Left lung (tissue), 10 donors: ENCODE measurements around the gene ING5. TPM values are rescaled to one million over a fixed set of nuclear protein-coding genes. Genes with fewer than 3 reads are reported as not detected.
"Not testable (repeated sequence)": the region's sequence is repeated elsewhere in the genome, so short reads cannot be mapped to it uniquely, and the experiment has no call there.

ENCODE experiments used
- ATAC-seq: fragments of 200-7000 bp; cut with Tn5 transposase; one replicate; pipeline ENCODE4 v1.9.1; 2020; ENCODE audit warnings: moderate library complexity
- DNase-seq, 4 donors: peaks; one replicate each; pipeline ENCODE4 v3.0.0-alpha.2; 2013 to 2020
- H3K27ac ChIP-seq, 2 donors: fragments of 200-600 bp; sonication (generic) in 1 of 2; one replicate each; pipeline versions ENCODE4 v1.5.0 to v1.8.0; 2020 to 2021
- H3K27me3 ChIP-seq, 2 donors: fragments of 200-600 bp; sonication (generic) in 1 of 2; one replicate each; pipeline versions ENCODE4 v1.5.0 to v1.8.0; 2020 to 2021
- H3K36me3 ChIP-seq, 2 donors: fragments of 200-600 bp; sonication (generic) in 1 of 2; one replicate each; pipeline versions ENCODE4 v1.5.0 to v1.8.0; 2020 to 2021
- H3K4me1 ChIP-seq, 2 donors: fragments of 200-600 bp; one replicate each; pipeline ENCODE4 v1.8.0; 2021
- H3K4me3 ChIP-seq, 2 donors: fragments of 200-600 bp; sonication (generic) in 1 of 2; one replicate each; pipeline versions ENCODE4 v1.5.0 to v1.8.0; 2020 to 2021; ENCODE audit warnings: mild to moderate bottlenecking in 1 of 2
- H3K9me3 ChIP-seq, 2 donors: fragments of 200-600 bp; sonication (generic) in 1 of 2; one replicate each; pipeline versions ENCODE4 v1.5.0 to v1.8.0; 2020 to 2021
- intact Hi-C, 2 donors: fragments of 100-400 bp; cut with DNase I; formaldehyde crosslinking; loops; one replicate each; pipeline versions ENCODE4 v1.11.2 to v1.14.2; 2022
- polyA plus RNA-seq, 6 donors: library from polyadenylated mRNA; unstranded; fragments of 120-200 nt; gene quantifications; one replicate each; pipeline ENCODE4 v1.2.1, GENCODE V29; 2013; ENCODE audit not compliant: insufficient read length in 6 of 6
- total RNA-seq, 2 donors: library from RNA; stranded (reverse); fragmentation: NEBNext Ultra II Directional; extraction: Animal tissue kit (Norgen Biotek cat#: 25700); gene quantifications; one replicate each; pipeline ENCODE4 v1.2.1, GENCODE V29; 2021
- TF ChIP-seq, protein P1 (sequence below), 2 donors: fragments of 200-600 bp; sonication (generic) in 1 of 2; IDR thresholded peaks; one replicate each; pipeline versions ENCODE4 v1.5.0 to v1.8.0; 2021; ENCODE audit warnings: antibody characterized with exemption in 2 of 2
- donor health status: DM: no; HTN: yes; CAD: no.
- donor health status: DM: no; HTN: no; CAD: no.

ING5 gene
- total and polyA plus RNA-seq, 8 donors: 27.6 to 49.1 (median 43.9) TPM

DNA sequence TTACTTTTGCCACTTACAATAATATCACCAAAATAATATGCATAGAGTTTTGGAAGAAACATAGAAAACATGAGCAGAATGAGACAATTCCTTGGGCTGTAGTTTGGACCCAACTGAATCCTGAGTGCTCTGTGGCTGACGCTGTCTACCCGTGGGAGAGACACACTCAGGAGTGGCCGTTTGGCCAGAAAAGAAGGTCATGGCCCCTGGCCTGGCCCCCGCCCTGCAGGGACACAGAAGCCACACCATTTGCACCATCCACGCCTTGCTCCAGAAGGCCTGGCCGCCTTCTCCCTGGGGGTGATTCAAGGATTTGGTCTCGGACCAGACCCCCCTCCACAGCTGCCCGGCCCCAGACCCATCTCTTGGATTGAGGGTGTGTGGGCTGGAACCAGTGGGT, 26.2 kb downstream of the ING5 start:
- ATAC-seq (no peak), DNase-seq (no peak)
- Histone ChIP-seq H3K36me3 (peaks cover 0 to 36% of the 10 kb centered on the region in 2 donors), H3K27me3 (no peaks in the 10 kb centered on the region), H3K9me3 (peaks cover 0 to 4% of the 10 kb centered on the region in 2 donors), H3K27ac (no peak overlapping the region), H3K4me1 (peaks cover 0 to 34% of the 10 kb centered on the region in 2 donors), H3K4me3 (no peak overlapping the region)
- TF ChIP-seq, protein P1, sequence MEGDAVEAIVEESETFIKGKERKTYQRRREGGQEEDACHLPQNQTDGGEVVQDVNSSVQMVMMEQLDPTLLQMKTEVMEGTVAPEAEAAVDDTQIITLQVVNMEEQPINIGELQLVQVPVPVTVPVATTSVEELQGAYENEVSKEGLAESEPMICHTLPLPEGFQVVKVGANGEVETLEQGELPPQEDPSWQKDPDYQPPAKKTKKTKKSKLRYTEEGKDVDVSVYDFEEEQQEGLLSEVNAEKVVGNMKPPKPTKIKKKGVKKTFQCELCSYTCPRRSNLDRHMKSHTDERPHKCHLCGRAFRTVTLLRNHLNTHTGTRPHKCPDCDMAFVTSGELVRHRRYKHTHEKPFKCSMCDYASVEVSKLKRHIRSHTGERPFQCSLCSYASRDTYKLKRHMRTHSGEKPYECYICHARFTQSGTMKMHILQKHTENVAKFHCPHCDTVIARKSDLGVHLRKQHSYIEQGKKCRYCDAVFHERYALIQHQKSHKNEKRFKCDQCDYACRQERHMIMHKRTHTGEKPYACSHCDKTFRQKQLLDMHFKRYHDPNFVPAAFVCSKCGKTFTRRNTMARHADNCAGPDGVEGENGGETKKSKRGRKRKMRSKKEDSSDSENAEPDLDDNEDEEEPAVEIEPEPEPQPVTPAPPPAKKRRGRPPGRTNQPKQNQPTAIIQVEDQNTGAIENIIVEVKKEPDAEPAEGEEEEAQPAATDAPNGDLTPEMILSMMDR (IDR thresholded peaks at IDR 0.05): no peak
- intact Hi-C loops: no loop called here

DNA sequence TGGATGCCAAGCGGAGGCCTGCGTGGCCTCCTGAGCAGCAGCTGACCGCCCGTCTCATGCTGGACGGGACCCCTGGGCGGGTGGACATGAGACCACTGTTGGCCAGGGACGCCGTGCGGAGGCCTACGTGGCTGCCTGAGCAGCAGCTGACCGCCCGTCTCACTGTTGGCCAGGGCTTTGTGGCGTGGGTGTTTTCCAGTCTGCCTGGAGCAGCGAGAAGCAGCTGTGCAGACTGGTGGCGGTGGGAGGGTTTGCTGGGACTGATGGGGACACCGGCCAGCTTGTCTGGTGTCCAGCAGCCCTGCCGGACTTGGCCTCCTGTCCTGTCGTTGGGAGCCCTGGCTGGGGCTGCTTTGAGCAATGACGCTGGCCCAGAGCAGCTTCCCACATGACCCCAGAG, 26.8 kb downstream of the ING5 start:
- Histone ChIP-seq H3K4me1 (peaks cover 0 to 38% of the 10 kb centered on the region in 2 donors), H3K4me3 (no peak overlapping the region), H3K9me3 (no peaks in the 10 kb centered on the region), H3K36me3 (peaks cover 0 to 30% of the 10 kb centered on the region in 2 donors), H3K27ac (no peak overlapping the region), H3K27me3 (no peaks in the 10 kb centered on the region)
- DNase-seq (no peak), ATAC-seq (no peak)
- TF ChIP-seq, protein P1 (IDR thresholded peaks at IDR 0.05): no peak
- intact Hi-C loops: no loop called here

DNA sequence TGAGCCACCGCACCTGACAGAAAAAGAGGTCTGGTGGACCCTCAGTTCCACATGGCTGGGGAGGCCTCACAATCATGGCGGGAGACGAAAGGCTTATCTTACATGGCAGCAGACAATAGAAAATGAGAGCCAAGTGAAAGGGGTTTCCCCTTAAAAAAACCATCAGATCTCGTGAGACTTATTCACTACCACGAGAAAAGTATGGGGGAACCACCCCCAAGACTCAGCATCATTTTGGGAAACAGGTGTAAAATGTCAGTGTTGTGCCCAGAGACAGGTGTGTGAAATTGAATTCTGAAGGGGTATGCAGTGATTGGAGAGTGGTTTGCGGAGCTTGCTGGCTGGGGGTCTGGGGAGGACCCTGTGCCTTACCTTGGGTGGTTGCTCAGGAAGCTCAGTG, 28.0 kb downstream of the ING5 start:
- DNase-seq (no peak), ATAC-seq (no peak)
- no peaks in the 10 kb centered on the region for H3K9me3 ChIP-seq
- no peaks in the 10 kb centered on the region for H3K27me3 ChIP-seq
- peak overlapping the region in 1 of 2 donors; percentile 14 for H3K27ac ChIP-seq
- H3K4me1 ChIP-seq: peaks cover 0 to 43% of the 10 kb centered on the region in 2 donors
- H3K4me3 ChIP-seq: no peak overlapping the region
- TF ChIP-seq, protein P1 (IDR thresholded peaks at IDR 0.05): no peak
- intact Hi-C loops: loop anchor here in 1 of 2 donors (10.0 kb wide), 1 partner anchor 145 kb away; no protein-coding TSS in a partner anchor
- H3K36me3 ChIP-seq: peaks cover 0 to 18% of the 10 kb centered on the region in 2 donors

DNA sequence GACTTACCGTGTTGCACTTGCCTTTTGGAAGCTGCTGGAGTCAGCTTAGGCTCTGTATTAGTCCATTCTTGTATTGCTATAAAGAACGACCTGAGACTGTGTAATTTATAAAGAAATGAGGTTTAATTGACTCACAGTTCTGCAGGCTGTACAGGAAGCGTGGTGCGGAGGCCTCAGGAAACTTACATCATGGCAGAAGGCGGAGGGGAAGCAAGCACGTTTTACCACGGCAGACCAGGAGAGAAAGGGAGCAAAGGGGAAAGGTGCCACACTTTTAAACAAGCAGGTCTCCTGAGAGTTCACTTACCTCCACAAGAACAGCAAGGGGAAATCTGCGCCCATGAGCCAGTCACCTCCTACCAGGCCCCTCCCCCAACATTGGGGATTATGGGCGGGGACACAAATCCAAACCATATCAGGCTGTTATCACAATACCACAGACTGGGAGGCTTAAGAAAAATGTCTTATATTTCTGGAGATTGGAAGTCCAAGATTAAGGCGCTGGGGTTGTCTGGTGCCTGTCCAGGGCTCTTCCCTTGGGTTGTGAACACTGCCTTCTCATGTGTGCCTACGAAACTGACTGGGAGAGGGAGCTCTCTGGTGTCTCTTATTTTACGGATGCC, 28.9 kb downstream of the ING5 start:
- TF ChIP-seq, protein P1 (IDR thresholded peaks at IDR 0.05): no peak
- Histone ChIP-seq H3K36me3 (peaks cover 0 to 8% of the 10 kb centered on the region in 2 donors), H3K4me1 (peaks cover 3 to 48% of the 10 kb centered on the region in 2 donors), H3K4me3 (no peak overlapping the region), H3K9me3 (no peaks in the 10 kb centered on the region), H3K27ac (peak overlapping the region in 1 of 2 donors; percentile 14), H3K27me3 (no peaks in the 10 kb centered on the region)
- ATAC-seq (no peak), DNase-seq (peak in 1 of 4 donors; percentile 31)
- intact Hi-C loops: loop anchor here in 1 of 2 donors (10.0 kb wide), 1 partner anchor 144 kb away; no protein-coding TSS in a partner anchor

DNA sequence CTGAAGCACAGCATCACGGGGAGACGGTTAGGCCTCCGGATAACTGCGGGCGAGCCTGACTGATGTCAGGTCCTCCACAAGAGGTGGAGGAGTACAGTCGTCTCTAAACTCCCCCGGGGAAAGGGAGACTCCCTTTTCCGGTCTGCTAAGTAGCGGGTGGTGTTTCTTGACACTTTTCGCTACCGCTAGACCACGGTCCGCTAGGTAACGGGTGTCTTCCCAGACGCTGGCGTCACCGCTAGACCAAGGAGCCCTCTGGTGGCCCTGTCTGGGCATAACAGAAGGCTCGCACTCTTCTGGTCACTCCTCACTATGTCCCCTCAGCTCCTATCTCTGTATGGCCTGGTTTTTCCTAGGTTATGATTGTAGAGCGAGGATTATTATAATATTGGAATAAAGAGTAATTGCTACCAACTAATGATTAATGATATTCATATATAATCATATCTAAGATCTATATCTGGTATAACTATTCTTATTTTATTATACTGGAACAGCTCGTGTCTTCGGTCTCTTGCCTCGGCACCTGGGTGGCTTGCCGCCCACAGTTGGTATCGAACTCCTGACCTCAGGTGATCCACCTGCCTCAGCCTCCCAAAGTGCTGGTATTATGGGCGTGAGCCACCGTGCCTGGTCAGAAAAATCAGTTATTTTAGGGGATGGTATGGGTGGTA, 30.8 kb downstream of the ING5 start:
- not testable (repeated sequence) for ATAC-seq, H3K27me3 ChIP-seq, H3K36me3 ChIP-seq, H3K27ac ChIP-seq, H3K4me3 ChIP-seq, H3K9me3 ChIP-seq
- peak in 2 of 4 donors; percentile 11 to 90 for DNase-seq
- intact Hi-C loops: loop anchor here in 1 of 2 donors (10.0 kb wide), 1 partner anchor 142 kb away; no protein-coding TSS in a partner anchor
- TF ChIP-seq, protein P1 (IDR thresholded peaks at IDR 0.05): peak; percentile 36 to 83
- peaks cover 4 to 52% of the 10 kb centered on the region in 2 donors for H3K4me1 ChIP-seq
